Frontal cortex (tissue), 4 donors: ENCODE data around the gene CTSH. TPM values are rescaled to one million over a fixed set of nuclear protein-coding genes. Genes with fewer than 3 reads are reported as not detected.
"Not testable (repeated sequence)": the region's sequence is repeated elsewhere in the genome, so short reads cannot be mapped to it uniquely, and the experiment has no call there.

Source experiments
- DNase-seq, 2 donors: peaks; one replicate each; pipeline ENCODE4 v3.0.0; 2012; ENCODE audit warnings: low spot score in 2 of 2
- FAIRE-seq: peaks from 2 replicates; lab custom pipeline; 2012; peaks lifted over from hg19 to GRCh38; lab: Jason Lieb, UNC
- total RNA-seq: library from RNA; depleted of rRNA; stranded (reverse); fragments of >200 nt; gene quantifications from one replicate; pipeline ENCODE4 v1.2.3, GENCODE V29; 2014
- donor health status: control.
- donor health status: control.
- donor health status: control.

Gene CTSH
- total RNA-seq, 1 donor from 2014 or later, result 4.9 TPM

DNA sequence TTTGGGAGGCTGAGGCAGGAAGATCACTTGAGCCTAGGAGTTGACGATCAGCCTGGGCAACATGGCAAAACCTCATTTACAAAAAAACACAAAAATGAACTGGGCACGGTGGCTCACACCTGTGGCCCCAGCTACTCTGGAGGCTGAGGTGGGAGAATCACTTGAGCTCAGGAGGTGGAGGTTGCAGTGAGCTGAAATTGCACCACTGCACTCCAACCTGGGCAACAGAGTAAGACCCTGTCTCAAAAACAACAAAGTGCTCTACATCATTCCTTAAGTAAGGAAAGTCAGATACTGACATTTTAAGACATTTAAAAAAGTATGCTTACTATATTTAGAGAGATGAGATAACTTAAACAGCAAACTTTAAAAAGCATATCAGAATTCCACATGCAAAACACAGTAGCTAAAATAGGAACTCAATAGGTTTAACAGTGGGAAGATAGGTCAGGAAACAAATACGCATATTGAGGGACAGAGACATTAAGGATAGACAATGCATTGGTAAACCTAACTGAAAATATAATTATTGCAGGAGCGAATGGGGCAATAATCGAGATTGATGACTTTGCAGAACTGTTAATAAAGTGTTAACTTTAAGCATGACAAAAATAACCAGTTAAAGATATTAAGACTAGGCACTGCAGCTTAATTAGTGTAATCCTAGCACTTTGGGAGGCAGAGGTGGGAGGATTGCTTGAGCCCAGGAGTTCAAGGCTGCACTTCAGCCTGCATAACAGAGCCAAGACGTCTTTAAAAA, 40.1 kb downstream of the CTSH start:
- DNase-seq (no peak), FAIRE-seq (no peak)

- not testable (repeated sequence) for FAIRE-seq
These were observed 42.4 kb downstream of the CTSH start for GRCh38 chr15:78902281-78903032.

DNA sequence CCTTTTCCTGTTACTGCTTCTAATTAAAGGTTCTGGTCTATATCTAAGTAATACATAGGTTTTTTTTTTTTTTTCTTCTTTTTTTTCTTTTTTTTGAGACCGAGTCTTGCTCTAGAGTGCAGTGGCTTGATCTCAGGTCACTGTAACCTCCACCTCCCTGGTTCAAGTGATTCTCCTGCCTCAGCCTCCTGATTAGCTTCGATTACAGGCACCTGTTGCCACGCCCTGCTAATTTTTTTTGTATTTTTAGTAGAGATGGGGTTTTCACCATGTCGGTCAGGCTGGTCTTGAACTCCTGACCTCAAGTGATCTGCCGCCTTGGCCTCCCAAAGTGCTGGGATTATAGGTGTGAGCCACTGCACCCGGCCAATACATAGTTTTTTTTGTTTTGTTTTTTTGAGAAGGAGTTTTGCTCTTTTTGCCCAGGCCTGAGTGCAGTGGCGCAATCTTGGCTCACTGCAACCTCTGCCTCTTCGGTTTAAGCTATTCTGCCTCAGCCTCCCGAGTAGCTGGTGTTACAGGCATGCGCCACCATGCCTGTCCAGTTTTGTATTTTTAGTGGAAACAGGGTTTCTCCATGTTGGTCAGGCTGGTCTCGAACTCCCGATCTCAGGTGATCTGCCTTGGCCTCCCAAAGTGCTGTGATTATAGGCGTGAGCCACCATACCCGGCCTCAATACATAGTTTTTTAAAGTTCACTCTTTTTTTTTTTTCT, 43.9 kb downstream of the CTSH start:
- FAIRE-seq, result not testable (repeated sequence)

More at GRCh38 chr15:78902281-78903032, 42.4 kb downstream of the CTSH start:
- not testable (repeated sequence) for DNase-seq

GRCh38 chr15:78898540-78898939, 46.3 kb downstream of the CTSH start:
- DNase-seq (no peak), FAIRE-seq (no peak)

More for the DNA sequence above, 43.9 kb downstream of the CTSH start:
- DNase-seq, result not testable (repeated sequence)

DNA sequence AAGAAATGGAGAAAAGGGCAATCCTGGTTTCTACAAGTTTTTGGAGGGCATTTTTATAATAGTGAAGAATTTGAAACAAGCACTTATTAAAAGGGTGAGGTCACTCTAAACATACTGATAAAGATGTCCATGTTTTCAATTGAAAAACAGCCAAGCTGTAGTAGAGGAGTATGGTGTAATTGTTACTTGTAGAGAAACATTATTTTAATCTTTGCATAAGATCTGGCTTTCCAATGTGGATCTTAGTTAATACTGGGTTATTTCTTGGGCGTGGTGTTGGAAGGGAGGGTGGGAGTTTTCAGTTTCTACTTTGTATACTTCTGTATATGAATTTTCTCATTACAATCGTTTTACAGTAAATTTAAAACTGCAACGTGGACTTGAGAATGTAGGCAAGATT, 49.4 kb downstream of the CTSH start:
- FAIRE-seq (no peak), DNase-seq (no peak)

DNA sequence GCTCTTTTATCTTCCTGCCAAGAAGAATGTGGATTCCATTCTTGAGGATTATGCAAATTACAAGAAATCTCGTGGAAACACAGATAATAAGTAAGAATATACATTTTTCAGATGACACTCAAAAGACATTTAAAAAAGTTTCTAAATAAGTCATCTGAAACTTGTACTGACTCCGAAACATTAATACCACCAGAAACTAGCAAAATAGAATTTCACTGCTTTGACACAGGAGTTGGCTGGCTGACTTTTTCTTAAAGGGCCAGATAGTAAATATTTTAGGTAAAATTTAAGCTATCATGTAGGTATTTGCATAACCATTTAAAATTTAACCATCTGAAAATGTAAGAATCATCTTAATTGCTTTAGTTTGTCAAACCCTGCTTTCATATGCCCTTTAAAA, 51.3 kb downstream of the CTSH start:
- no peak for DNase-seq
- no peak for FAIRE-seq

DNA sequence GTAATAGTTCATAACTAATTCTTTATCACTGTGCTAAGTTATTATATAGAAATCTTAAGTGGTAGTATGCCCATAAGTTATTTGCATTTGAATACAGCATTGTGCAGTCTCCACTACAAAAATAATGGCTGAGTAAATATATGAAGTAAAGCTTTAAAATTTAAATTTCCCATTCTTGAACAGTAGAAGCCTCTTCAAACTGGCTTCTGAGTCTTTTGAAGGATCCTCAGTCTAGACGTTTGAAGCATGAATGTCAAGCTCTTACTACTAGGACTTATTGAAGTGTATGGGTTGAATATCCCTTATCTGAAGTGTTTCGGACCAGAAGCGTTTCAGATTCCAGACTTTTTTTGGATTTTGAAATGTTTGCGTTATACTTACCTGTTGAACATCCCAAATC, 55.8 kb downstream of the CTSH start:
- DNase-seq, result no peak
- FAIRE-seq, result no peak

- FAIRE-seq (no peak), DNase-seq (no peak)
These were observed 63.2 kb downstream of the CTSH start for GRCh38 chr15:78881681-78882080.

DNA sequence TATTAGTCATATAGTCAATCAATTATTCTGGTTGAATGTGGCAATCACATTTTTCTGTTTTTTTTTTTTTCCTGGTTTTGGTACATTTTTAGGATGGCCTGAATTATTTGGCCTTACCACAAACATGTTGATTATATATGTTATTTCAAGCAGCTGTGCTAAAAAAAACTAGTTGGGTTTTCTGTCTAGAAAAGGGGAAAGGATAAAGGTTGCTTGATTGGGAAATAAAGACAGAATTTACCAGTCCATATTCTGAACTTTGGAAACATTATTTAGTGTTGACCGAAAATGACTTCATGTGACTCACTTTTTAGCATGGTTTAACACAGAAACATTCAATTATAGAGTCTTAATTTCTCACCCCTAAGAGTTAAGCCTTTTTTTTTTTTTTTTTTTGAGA, 64.0 kb downstream of the CTSH start:
- FAIRE-seq (no peak), DNase-seq (no peak)

DNA sequence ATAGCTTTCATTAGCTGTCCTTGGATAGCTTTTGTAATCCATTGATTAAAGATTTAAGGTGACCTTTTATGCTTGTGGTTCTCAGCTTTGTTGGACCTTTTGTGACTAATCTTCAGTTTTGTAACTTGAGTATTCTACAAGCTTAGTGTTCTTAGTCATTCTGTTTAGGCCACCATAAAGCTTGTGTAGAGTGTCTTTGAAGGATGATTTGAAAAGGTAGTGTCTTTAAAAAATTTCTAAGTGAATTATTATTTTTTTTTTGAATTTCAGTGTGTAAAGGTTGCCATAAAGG, 64.7 kb downstream of the CTSH start:
- no peak for FAIRE-seq
- DNase-seq, result no peak

DNA sequence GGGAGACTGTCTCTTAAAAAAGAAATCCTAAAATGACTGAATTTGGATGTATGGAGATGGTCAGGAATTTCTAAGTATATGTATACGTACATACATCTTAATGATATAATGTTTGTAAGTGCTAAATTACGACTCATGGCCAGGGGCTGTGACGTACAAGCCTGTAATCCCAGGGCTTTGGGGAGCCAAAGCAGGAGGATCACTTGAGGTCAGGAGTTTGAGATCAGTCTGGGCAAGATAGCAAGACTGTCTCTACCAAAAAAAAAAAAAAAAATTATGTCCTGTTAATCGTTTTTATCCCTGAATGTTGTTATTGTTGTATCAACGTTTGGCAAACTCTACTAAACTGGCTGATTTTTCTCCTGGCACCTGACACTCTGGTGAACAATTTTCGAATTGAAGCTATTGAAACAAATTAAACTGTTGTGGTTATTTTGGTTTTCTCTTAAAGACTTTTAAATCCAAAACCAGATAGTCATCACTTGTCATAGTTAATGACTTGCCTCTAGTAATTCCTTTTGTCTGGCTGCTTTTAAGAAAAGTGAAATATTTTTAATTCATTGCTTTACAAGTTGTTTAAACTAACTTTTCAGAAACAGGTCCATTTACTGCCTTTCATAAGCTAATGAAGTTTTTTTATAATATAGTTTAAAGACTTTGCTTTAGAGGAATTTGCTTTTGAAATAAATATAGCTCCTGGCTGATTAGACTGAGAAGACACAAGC, 65.2 kb downstream of the CTSH start:
- FAIRE-seq (no peak), DNase-seq (no peak)

DNA sequence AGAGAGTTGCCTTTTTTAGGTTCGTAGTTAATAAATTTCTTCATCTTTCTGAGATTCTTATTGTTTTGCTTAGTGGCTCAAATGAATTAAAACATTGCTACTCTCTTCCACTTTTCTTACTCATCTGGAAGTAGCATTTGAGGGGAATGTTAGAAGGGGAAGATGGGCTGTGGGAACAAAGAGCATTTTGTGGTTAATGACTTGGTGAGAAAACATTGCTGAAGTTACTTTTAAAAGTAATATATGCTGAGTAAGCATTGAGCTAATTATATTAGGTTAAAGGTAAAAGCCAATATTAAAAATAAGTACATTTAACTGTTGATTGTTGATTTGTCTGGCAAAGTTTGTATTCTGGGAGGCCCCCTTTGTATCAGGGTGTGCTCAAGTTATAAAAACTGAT, 66.5 kb downstream of the CTSH start:
- FAIRE-seq, result no peak
- no peak for DNase-seq

DNA sequence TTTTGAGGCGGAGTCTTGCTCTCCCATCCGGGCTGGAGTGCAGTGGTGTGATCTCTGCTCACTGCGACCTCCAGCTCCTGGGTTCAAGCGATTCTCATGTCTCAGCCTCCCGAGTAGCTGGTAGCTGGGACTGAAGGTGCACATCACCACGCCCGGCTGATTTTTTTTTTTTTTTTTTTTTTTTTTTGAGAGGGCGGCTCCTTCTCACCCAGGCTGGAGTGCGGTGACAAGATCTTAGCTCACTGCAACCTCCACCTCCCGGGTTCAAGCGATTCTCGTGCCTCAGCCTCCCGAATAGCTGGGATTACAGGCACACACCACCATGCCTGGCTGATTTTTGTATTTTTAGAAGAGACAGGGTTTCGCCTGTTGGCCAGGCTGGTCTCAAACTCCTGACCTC, 67.9 kb downstream of the CTSH start:
- not testable (repeated sequence) for FAIRE-seq, DNase-seq

GRCh38 chr15:78875107-78875914, 69.5 kb downstream of the CTSH start:
- DNase-seq (no peak), FAIRE-seq (no peak)

- DNase-seq (no peak), FAIRE-seq (no peak)
These were observed 70.8 kb downstream of the CTSH start for GRCh38 chr15:78873793-78874765.

GRCh38 chr15:78872972-78873792, 71.7 kb downstream of the CTSH start:
- FAIRE-seq (no peak), DNase-seq (peak; percentile 54 to 62)
